Activated CD4-positive, alpha-beta T cell treated with anti-CD3 and anti-CD28 coated beads, Interleukin-2, amount 10 ng/mL, durations not matched to agents 7 days and 5 days (primary cell): ENCODE measurements around the gene TSPAN17. TPM values are rescaled to one million over a fixed set of nuclear protein-coding genes. Genes with fewer than 3 reads are reported as not detected.

Source experiments
- CTCF ChIA-PET: fragments of 350-600 bp; sonication (Branson Sonifier 250); formaldehyde crosslinking; loops from one replicate; lab custom pipeline; 2021; ENCODE audit warnings: antibody characterized with exemption; lab: Charles Lee
- POLR2A ChIA-PET: fragments of 350-600 bp; sonication (Branson Sonifier 250); formaldehyde crosslinking; loops from one replicate; lab custom pipeline; 2021; ENCODE audit warnings: antibody characterized with exemption; lab: Charles Lee
- DNase-seq: peaks from one replicate; pipeline ENCODE4 v3.0.0-alpha.2; 2020
- H3K27ac Mint-ChIP-seq: one replicate; pipeline ENCODE4 v1.8.0; 2021; ENCODE audit warnings: mild to moderate bottlenecking, moderate library complexity, mixed read lengths
- H3K27me3 Mint-ChIP-seq: one replicate; pipeline ENCODE4 v1.8.0; 2021; ENCODE audit warnings: mixed read lengths
- H3K36me3 Mint-ChIP-seq: one replicate; pipeline ENCODE4 v1.8.0; 2021; ENCODE audit warnings: low read depth, mixed read lengths
- H3K4me1 Mint-ChIP-seq: one replicate; pipeline ENCODE4 v1.8.0; 2021; ENCODE audit warnings: mixed read lengths
- H3K4me3 Mint-ChIP-seq: one replicate; pipeline ENCODE4 v1.8.0; 2021; ENCODE audit warnings: mild to moderate bottlenecking, moderate library complexity, mixed read lengths
- H3K9me3 Mint-ChIP-seq: one replicate; pipeline ENCODE4 v1.8.0; 2021; ENCODE audit warnings: mixed read lengths
- total RNA-seq, 2 experiments: library from RNA; stranded (reverse); gene quantifications; one replicate each; pipeline ENCODE4 v1.2.3, GENCODE V29; 2021

The TSPAN17 gene
- total RNA-seq, 2 experiments from 2014 or later, result 39.6 to 42.5 TPM

- no peak for DNase-seq
These were observed 24.8 kb downstream of the TSPAN17 start for GRCh38 chr5:176671890-176672747.

GRCh38 chr5:176673651-176674583 lies 26.6 kb downstream of the TSPAN17 start:
- peaks cover 11% of the 10 kb centered on the region for H3K27me3 Mint-ChIP-seq
- H3K27ac Mint-ChIP-seq, result no peak overlapping the region
- POLR2A ChIA-PET, result no interaction called here
- no peaks in the 10 kb centered on the region for H3K36me3 Mint-ChIP-seq
- no peaks in the 10 kb centered on the region for H3K9me3 Mint-ChIP-seq
- H3K4me3 Mint-ChIP-seq, result no peak overlapping the region
- DNase-seq, result no peak
- CTCF ChIA-PET, result interaction anchor here (0.6 to 2.8 kb wide), 5 partner anchors 11 to 205 kb away, joined by 3 to 11 read pairs (median 3); no protein-coding TSS in a partner anchor
- no peaks in the 10 kb centered on the region for H3K4me1 Mint-ChIP-seq

More at GRCh38 chr5:176671890-176672747, 24.8 kb downstream of the TSPAN17 start:
- Mint-ChIP-seq H3K4me1 (no peaks in the 10 kb centered on the region), H3K4me3 (no peak overlapping the region), H3K27me3 (peaks cover 7% of the 10 kb centered on the region), H3K36me3 (no peaks in the 10 kb centered on the region), H3K27ac (no peak overlapping the region), H3K9me3 (no peaks in the 10 kb centered on the region)
- POLR2A ChIA-PET, result no interaction called here
- CTCF ChIA-PET, result interaction anchor here (1.2 to 2.8 kb wide), 3 partner anchors 11 to 14 kb away, joined by 4 to 11 read pairs (median 4); no protein-coding TSS in a partner anchor

- Mint-ChIP-seq H3K9me3 (no peaks in the 10 kb centered on the region), H3K27ac (no peak overlapping the region), H3K4me3 (no peak overlapping the region), H3K27me3 (peaks cover 20% of the 10 kb centered on the region), H3K36me3 (no peaks in the 10 kb centered on the region), H3K4me1 (no peaks in the 10 kb centered on the region)
- no peak for DNase-seq
- ChIA-PET CTCF (interaction anchor here (0.7 to 2.8 kb wide), 2 partner anchors 14 to 204 kb away, joined by 3 to 11 read pairs; no protein-coding TSS in a partner anchor), POLR2A (no interaction called here)
These were observed 27.5 kb downstream of the TSPAN17 start for GRCh38 chr5:176674799-176675198.

GRCh38 chr5:176675676-176676360 lies 28.5 kb downstream of the TSPAN17 start:
- Mint-ChIP-seq H3K27me3 (peaks cover 27% of the 10 kb centered on the region), H3K27ac (no peak overlapping the region), H3K36me3 (no peaks in the 10 kb centered on the region), H3K9me3 (no peaks in the 10 kb centered on the region), H3K4me1 (no peaks in the 10 kb centered on the region), H3K4me3 (no peak overlapping the region)
- CTCF ChIA-PET, result no interaction called here
- DNase-seq, result no peak
- POLR2A ChIA-PET, result no interaction called here

- Mint-ChIP-seq H3K4me3 (no peak overlapping the region), H3K27ac (no peak overlapping the region), H3K27me3 (peaks cover 26% of the 10 kb centered on the region), H3K36me3 (no peaks in the 10 kb centered on the region), H3K4me1 (no peaks in the 10 kb centered on the region), H3K9me3 (no peaks in the 10 kb centered on the region)
- POLR2A ChIA-PET, result no interaction called here
- DNase-seq, result no peak
- CTCF ChIA-PET, result no interaction called here
These were observed 29.1 kb downstream of the TSPAN17 start for GRCh38 chr5:176676361-176676824.

- Mint-ChIP-seq H3K9me3 (no peaks in the 10 kb centered on the region), H3K27ac (no peak overlapping the region), H3K36me3 (no peaks in the 10 kb centered on the region), H3K27me3 (peaks cover 35% of the 10 kb centered on the region), H3K4me1 (no peaks in the 10 kb centered on the region), H3K4me3 (no peak overlapping the region)
- no peak for DNase-seq
- CTCF ChIA-PET, result interaction anchor here (1.1 kb wide), 1 partner anchor 16 kb away, joined by 4 read pairs; no protein-coding TSS in a partner anchor
- POLR2A ChIA-PET, result no interaction called here
These were observed 30.1 kb downstream of the TSPAN17 start for GRCh38 chr5:176677209-176677939.

GRCh38 chr5:176678584-176678983 lies 31.3 kb downstream of the TSPAN17 start:
- no peak for DNase-seq
- H3K27me3 Mint-ChIP-seq, result peaks cover 43% of the 10 kb centered on the region
- POLR2A ChIA-PET, result no interaction called here
- no peak overlapping the region for H3K4me3 Mint-ChIP-seq
- no peaks in the 10 kb centered on the region for H3K4me1 Mint-ChIP-seq
- H3K36me3 Mint-ChIP-seq, result no peaks in the 10 kb centered on the region
- CTCF ChIA-PET, result interaction anchor here (0.7 kb wide), 1 partner anchor 9 kb away, joined by 4 read pairs; no protein-coding TSS in a partner anchor
- no peak overlapping the region for H3K27ac Mint-ChIP-seq
- no peaks in the 10 kb centered on the region for H3K9me3 Mint-ChIP-seq

GRCh38 chr5:176679365-176680225 lies 32.3 kb downstream of the TSPAN17 start:
- no peak overlapping the region for H3K27ac Mint-ChIP-seq
- no peaks in the 10 kb centered on the region for H3K36me3 Mint-ChIP-seq
- no peak overlapping the region for H3K4me3 Mint-ChIP-seq
- no peak for DNase-seq
- POLR2A ChIA-PET, result no interaction called here
- H3K27me3 Mint-ChIP-seq, result peaks cover 50% of the 10 kb centered on the region
- CTCF ChIA-PET, result interaction anchor here (0.7 to 2.0 kb wide), 3 partner anchors 19 to 141 kb away, joined by 3 to 9 read pairs (median 3); no protein-coding TSS in a partner anchor
- no peaks in the 10 kb centered on the region for H3K4me1 Mint-ChIP-seq
- no peaks in the 10 kb centered on the region for H3K9me3 Mint-ChIP-seq

- no peak for DNase-seq
- Mint-ChIP-seq H3K4me3 (no peak overlapping the region), H3K9me3 (peaks cover 2% of the 10 kb centered on the region), H3K4me1 (no peaks in the 10 kb centered on the region), H3K36me3 (no peaks in the 10 kb centered on the region), H3K27ac (no peak overlapping the region), H3K27me3 (peaks cover 56% of the 10 kb centered on the region)
- ChIA-PET POLR2A (no interaction called here), CTCF (interaction anchor here (0.7 to 2.0 kb wide), 3 partner anchors 19 to 140 kb away, joined by 3 to 9 read pairs (median 3); no protein-coding TSS in a partner anchor)
These were observed 32.9 kb downstream of the TSPAN17 start for GRCh38 chr5:176680226-176680563.

GRCh38 chr5:176682016-176682531 lies 34.8 kb downstream of the TSPAN17 start:
- H3K9me3 Mint-ChIP-seq, result peaks cover 3% of the 10 kb centered on the region
- ChIA-PET CTCF (interaction anchor here (0.9 kb wide), 1 partner anchor 16 kb away, joined by 3 read pairs; no protein-coding TSS in a partner anchor), POLR2A (no interaction called here)
- no peaks in the 10 kb centered on the region for H3K4me1 Mint-ChIP-seq
- H3K27ac Mint-ChIP-seq, result no peak overlapping the region
- DNase-seq, result no peak
- H3K36me3 Mint-ChIP-seq, result no peaks in the 10 kb centered on the region
- peaks cover 63% of the 10 kb centered on the region for H3K27me3 Mint-ChIP-seq
- H3K4me3 Mint-ChIP-seq, result no peak overlapping the region

- POLR2A ChIA-PET, result no interaction called here
- no peak overlapping the region for H3K27ac Mint-ChIP-seq
- peaks cover 47% of the 10 kb centered on the region for H3K27me3 Mint-ChIP-seq
- no peak overlapping the region for H3K4me3 Mint-ChIP-seq
- CTCF ChIA-PET, result no interaction called here
- no peaks in the 10 kb centered on the region for H3K4me1 Mint-ChIP-seq
- peaks cover 5% of the 10 kb centered on the region for H3K9me3 Mint-ChIP-seq
- no peaks in the 10 kb centered on the region for H3K36me3 Mint-ChIP-seq
- no peak for DNase-seq
These were observed 37.7 kb downstream of the TSPAN17 start for GRCh38 chr5:176685010-176685409.
